ENCODE results near the gene RNF150.

Gene RNF150

GRCh38 chr4:141144207-141144606 lies 10.9 kb upstream of the RNF150 start:
- H3K4me3 ChIP-seq (ENCODE audit: control insufficient read depth, low read depth, low read length) = no peak overlapping the region
- TF ChIP-seq CTCF (conservative IDR thresholded peaks at IDR 0.05; ENCODE audit: control insufficient read depth, insufficient read depth, low read depth, low read length) = no peak
- DNase-seq (ENCODE audit: low read depth) = no peak

- H3K4me3 ChIP-seq (ENCODE audit: control insufficient read depth, low read depth, low read length) = no peak overlapping the region
- TF ChIP-seq CTCF (conservative IDR thresholded peaks at IDR 0.05; ENCODE audit: control insufficient read depth, insufficient read depth, low read depth, low read length) = no peak
- DNase-seq (ENCODE audit: low read depth) = no peak
Observed at GRCh38 chr4:141142423-141142822, 9.2 kb upstream of the RNF150 start.

GRCh38 chr4:141140391-141141200 lies 7.3 kb upstream of the RNF150 start:
- TF ChIP-seq CTCF (conservative IDR thresholded peaks at IDR 0.05; ENCODE audit: control insufficient read depth, insufficient read depth, low read depth, low read length) = no peak
- no peak for DNase-seq (ENCODE audit: low read depth)
- H3K4me3 ChIP-seq (ENCODE audit: control insufficient read depth, low read depth, low read length) = no peak overlapping the region

GRCh38 chr4:141133999-141134995 lies 1.0 kb upstream of the RNF150 start:
- no peak for TF ChIP-seq CTCF (conservative IDR thresholded peaks at IDR 0.05; ENCODE audit: control insufficient read depth, insufficient read depth, low read depth, low read length)
- H3K4me3 ChIP-seq (ENCODE audit: control insufficient read depth, low read depth, low read length) = no peak overlapping the region
- DNase-seq (ENCODE audit: low read depth) = no peak

- no peak for TF ChIP-seq CTCF (conservative IDR thresholded peaks at IDR 0.05; ENCODE audit: control insufficient read depth, insufficient read depth, low read depth, low read length)
- peak overlapping the region; percentile 51 for H3K4me3 ChIP-seq (ENCODE audit: control insufficient read depth, low read depth, low read length)
- DNase-seq (ENCODE audit: low read depth) = no peak
Observed at GRCh38 chr4:141132709-141133145, 542 bp downstream of the RNF150 start.

DNA sequence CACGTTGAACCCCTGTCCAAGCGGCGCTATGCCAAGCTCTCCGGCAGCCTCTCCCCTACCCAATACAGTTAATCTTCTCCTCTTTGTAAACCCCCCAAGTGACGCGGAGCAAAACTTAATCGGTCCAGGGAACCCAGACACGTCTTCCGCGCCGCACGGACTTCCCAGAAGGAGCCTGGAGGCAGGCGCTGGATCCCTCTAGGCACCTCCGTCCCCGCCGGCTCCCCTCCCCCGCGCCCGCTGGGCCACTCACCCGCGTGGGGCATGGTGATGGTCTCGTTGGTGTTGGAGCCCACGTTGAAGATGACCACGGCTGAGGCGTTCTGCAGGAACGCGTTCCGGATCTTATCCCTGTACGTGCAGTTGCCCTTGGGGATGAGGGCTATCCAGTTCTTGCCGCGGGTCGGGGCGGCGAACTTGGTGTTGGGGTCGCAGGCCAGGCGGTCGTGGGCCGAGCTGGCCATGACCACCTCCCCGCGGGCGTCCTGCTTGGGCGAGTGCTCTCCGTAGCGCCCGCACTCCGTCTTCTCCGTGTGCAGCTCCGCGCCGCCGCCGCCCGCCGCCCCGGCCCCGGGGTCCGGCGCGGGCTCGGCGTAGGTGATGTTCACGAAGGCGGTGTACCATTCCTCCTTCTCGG lies 1.1 kb downstream of the RNF150 start:
- no peak for DNase-seq (ENCODE audit: low read depth)
- no peak for TF ChIP-seq CTCF (conservative IDR thresholded peaks at IDR 0.05; ENCODE audit: control insufficient read depth, insufficient read depth, low read depth, low read length)

More for the DNA sequence above, 1.1 kb downstream of the RNF150 start:
- H3K4me3 ChIP-seq (ENCODE audit: control insufficient read depth, low read depth, low read length) = peak overlapping the region; percentile 51
